ENCODE measurements around the gene TRPM5.

DNA sequence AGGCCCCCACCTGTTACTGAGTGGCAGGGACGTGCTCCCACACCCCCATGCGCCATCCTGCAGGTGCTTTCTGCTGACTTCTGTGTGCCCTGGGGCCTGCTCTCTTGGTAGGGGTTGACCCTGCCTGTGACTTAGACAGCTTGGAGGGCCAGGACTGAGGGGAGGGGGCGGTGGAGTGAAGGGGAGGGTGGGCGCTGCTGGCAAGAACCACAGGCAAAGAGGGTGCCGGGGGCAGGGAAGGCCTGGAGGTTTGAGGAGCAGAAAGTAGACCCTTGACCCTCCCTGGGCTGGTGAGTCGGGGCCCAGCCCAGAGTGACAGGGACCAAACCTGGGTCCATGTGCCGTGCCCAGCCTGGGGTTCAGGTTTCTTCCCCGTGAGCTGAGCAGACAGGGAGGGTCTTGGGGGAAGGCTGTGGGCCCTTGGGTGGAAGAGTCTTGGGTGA is 18.2 kb upstream of the TRPM5 start:
- TF ChIP-seq, protein P1, sequence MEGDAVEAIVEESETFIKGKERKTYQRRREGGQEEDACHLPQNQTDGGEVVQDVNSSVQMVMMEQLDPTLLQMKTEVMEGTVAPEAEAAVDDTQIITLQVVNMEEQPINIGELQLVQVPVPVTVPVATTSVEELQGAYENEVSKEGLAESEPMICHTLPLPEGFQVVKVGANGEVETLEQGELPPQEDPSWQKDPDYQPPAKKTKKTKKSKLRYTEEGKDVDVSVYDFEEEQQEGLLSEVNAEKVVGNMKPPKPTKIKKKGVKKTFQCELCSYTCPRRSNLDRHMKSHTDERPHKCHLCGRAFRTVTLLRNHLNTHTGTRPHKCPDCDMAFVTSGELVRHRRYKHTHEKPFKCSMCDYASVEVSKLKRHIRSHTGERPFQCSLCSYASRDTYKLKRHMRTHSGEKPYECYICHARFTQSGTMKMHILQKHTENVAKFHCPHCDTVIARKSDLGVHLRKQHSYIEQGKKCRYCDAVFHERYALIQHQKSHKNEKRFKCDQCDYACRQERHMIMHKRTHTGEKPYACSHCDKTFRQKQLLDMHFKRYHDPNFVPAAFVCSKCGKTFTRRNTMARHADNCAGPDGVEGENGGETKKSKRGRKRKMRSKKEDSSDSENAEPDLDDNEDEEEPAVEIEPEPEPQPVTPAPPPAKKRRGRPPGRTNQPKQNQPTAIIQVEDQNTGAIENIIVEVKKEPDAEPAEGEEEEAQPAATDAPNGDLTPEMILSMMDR (IDR thresholded peaks at IDR 0.05): no peak
- TF ChIP-seq POLR2AphosphoS5 (IDR thresholded peaks at IDR 0.05): no peak
